GM12873 (cell line): Measurements from ENCODE around the gene SAP25.

Experiments
- TF ChIP-seq, protein P1 (sequence below): IDR thresholded peaks from 2 replicates; pipeline ENCODE4 v1.5.1; 2012; ENCODE audit warnings: low read depth, mild to moderate bottlenecking, moderate library complexity, low read length, control low read depth; ENCODE audit not compliant: insufficient read depth; ENCODE audit errors: missing control alignments

Gene SAP25

DNA sequence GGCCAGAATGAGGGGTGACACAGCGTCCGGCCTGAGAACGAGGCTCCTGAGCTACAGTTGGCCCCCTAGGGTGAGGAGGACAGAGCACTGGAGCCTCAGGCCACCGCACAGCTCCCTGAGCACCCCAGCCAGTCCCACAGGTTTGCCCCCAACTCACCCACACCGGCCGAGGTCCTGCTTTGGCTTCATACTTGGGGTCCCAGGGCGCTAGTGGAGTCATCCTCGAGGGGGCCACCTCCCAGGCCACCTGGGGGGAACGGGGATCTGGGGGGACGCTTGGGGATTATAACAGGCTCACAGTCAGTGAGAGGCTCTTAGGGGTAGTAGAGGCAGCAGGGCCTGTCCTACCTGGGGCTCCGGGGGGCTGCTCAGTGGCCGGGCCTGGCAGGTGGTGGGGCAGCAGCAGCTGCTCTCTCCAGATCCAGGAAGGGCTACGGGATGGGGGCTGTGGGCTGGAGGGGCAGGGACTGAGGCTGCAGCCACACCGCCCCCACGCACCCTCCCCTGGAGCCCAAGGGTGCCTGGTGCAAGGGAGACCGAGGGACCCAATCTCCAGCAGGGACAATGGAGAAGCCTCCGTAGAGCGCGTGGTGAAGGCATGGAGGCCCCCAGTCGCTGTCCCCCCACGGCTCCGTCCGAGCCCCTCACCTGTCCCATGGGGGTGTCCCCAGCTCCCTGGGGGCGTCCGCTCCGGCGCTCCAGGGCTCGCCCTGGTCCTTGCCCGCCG lies 588 bp downstream of the SAP25 start:
- TF ChIP-seq, protein P1, sequence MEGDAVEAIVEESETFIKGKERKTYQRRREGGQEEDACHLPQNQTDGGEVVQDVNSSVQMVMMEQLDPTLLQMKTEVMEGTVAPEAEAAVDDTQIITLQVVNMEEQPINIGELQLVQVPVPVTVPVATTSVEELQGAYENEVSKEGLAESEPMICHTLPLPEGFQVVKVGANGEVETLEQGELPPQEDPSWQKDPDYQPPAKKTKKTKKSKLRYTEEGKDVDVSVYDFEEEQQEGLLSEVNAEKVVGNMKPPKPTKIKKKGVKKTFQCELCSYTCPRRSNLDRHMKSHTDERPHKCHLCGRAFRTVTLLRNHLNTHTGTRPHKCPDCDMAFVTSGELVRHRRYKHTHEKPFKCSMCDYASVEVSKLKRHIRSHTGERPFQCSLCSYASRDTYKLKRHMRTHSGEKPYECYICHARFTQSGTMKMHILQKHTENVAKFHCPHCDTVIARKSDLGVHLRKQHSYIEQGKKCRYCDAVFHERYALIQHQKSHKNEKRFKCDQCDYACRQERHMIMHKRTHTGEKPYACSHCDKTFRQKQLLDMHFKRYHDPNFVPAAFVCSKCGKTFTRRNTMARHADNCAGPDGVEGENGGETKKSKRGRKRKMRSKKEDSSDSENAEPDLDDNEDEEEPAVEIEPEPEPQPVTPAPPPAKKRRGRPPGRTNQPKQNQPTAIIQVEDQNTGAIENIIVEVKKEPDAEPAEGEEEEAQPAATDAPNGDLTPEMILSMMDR: no peak

DNA sequence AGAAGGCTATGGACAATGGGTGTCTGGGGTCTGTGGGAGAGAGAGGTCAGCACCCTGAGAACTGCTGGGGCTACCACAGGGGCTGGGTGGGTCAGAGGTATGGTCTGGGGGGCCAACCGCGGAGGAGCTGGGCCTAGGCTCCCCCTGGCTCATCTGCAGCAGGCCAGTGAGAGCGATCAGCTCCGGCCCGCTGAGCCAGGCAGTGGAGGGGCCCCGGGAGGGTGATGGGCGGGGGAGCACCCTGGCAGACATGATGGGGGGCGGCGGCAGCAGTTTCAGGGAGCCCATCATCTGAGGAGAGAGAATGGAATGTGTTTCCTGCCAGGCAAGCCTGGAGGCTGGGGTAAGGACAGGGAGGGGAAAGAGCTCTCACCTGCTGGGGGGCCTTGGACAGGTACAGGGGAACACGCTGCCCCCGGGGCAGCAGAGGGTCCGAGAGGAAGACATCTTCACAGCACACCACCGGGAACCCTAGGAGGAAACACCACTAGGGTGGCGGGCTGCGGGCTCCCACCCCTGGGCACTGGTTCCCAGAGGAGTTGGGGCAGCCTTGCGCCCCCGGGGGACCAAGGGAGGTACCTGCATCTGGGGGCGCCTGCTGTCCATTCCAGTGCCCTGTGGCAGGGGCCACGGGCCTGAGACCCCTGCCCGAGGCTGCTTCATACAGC lies 1.3 kb downstream of the SAP25 start:
- TF ChIP-seq, protein P1: no peak

DNA sequence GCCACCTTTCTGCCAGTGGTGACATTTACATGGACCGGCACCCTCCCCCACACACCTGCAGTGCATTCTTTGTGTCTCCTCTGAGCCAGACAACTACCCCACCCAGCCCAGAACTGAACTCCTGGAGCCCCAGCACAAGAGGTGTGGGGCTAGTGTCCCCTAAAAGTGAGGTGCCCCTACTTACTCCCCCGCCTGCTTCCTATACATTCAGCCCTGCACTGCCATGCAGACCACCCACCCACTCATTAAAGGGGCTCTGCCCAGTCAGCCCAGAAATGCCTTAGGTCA lies 1.9 kb downstream of the SAP25 start:
- TF ChIP-seq, protein P1: no peak

DNA sequence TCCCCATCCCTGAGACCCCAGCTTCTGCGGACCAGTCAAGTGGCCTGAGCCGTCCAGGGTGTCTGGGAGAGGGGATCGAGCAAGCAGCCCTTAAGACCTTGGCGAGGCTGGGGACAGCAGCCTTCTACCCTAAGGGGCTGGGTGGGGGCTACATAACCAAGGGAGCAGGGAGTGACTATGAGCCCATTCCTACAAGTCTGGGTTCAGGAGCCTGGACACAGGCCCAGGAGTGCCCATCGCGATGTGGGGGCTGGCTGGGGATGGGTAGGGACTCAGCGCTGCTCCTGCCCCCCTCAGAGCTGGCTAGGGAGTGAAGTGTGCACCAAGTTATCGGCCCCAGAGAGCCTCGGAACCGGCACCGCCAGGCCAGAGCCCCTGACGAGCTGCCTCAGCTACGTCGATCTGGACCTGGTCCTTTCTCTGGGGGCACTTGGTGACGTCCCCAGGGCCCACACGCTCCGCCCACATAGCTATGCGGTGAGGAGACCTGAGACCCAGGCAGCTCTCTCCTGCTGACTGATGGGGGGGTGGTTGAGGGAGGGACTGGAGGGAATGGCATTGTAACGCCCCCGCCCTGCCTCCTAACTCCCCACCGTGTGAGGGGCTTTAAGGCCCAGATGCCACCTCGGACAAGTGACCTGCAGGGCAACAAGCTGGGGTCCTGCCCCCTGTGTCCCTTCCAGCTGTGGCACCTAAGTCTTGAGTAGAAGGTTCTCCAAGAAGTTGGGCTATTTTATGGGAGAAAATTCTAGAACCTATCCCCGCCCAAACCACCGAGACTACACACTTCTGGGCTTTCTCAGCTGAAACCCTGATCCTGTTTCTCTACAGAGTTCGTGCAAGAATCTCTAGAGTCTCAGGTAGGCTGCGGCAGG lies 2.5 kb downstream of the SAP25 start:
- TF ChIP-seq, protein P1: no peak

DNA sequence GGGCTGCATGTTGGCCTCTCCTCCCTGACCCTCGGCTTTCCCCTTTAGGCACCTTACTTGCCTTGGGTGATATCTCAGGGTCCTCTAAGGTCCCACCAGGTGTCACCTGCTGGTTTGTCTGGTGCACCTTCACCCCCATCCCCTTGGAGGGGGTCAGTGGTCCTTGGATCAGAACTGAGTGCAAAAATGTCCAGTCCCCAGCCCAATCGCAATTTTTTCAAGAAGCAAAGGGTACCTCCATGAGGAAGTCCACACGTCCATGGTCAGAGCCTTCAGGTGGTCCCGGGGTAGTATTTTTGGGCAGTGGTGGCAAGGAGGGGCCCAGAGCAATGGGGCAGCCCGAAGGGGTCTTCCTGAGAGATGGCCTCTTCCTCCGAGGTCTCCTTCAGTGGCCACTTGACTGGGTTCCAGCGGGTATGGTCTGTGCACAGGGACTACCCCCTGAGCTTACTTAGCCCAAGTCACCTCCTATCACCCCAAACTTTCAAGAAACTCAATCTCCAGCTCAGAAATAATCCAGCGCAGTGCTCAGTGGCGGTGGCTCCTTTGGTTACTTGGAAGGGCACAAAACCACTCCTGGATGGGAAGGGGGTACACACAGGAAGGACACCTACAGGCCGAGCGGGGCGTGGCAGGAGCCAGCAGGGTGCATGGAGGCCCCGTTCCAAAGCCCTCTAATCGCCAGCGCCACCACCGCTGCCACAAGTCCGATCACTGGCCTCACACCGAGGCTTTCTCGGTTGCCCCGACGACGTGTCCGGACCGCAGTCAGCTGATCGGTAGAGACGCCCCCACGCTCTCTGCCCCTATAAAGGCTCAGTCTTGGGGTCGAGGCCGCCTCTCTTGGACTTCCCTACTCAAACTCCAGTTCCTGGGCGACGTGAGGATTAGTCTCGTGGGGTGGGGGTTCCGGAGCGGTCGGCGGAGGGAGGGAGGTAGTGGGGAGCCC lies 4.5 kb downstream of the SAP25 start:
- TF ChIP-seq, protein P1: peak; percentile 65

DNA sequence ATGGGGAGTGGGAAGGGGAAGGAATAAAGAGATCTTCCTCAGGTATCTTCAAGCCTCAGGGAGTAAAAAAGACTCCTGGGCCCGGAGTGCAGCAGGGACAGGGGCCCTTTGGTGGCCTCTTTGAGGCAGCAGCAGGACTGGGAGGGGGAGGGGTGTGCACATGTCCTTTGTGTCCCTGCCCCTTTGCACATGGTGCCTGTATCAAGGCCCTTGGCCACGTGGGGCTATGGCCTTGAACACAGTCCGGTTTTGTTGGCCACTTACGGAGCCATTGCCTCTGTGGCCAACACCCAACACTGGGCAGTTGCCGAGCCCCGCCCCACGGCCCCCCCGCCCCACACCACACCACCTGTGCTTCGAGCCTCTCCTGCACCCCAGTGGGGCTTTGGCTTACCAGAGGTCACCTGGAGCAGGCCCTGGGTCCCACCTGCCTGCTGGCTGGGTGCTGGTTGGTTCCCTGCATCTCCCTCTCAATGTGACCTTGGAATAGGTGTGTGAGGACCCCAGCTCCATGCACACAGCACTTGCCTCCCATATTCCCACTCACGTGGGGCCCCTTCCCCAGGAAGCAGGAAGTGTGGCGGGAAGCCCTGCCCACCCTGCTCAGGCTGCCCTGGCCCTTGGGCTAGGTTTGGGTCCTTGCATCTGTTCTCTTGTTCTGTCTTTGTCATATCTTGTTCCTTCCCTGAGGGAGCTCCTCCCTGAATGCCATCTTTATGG lies 5.4 kb downstream of the SAP25 start:
- TF ChIP-seq, protein P1: no peak
